AG08395 (cell line): ENCODE results near the gene ZP2.
A peak's percentile ranks its signal among the peaks of the same experiment; 100 is the strongest.
"Not testable (repeated sequence)": the region's sequence is repeated elsewhere in the genome, so short reads cannot be mapped to it uniquely, and the experiment has no call there.

Experiments
- DNase-seq: peaks from one replicate; pipeline ENCODE4 v3.0.0; 2012; ENCODE audit warnings: mixed read lengths, low spot score

Gene ZP2

GRCh38 chr16:21214086-21214485 lies 2.7 kb upstream of the ZP2 start:
- DNase-seq = no peak

- DNase-seq = no peak
These were observed 2.7 kb downstream of the ZP2 start for GRCh38 chr16:21208446-21209230.

- DNase-seq = no peak
These were observed 4.8 kb downstream of the ZP2 start for GRCh38 chr16:21206550-21206949.

GRCh38 chr16:21205303-21205702 lies 6.1 kb downstream of the ZP2 start:
- no peak for DNase-seq

GRCh38 chr16:21203155-21203797 lies 8.1 kb downstream of the ZP2 start:
- no peak for DNase-seq

GRCh38 chr16:21199607-21200218 lies 11.7 kb downstream of the ZP2 start:
- no peak for DNase-seq

GRCh38 chr16:21197621-21198020 lies 13.8 kb downstream of the ZP2 start:
- DNase-seq = no peak

- DNase-seq = no peak
These were observed 14.3 kb downstream of the ZP2 start for GRCh38 chr16:21197112-21197511.

GRCh38 chr16:21195330-21195729 lies 16.0 kb downstream of the ZP2 start:
- not testable (repeated sequence) for DNase-seq

GRCh38 chr16:21194771-21195301 lies 16.5 kb downstream of the ZP2 start:
- DNase-seq = peak; percentile 41

GRCh38 chr16:21192991-21193390 lies 18.4 kb downstream of the ZP2 start:
- no peak for DNase-seq

- DNase-seq = peak; percentile 32
These were observed 20.8 kb downstream of the ZP2 start for GRCh38 chr16:21190599-21190998.

- DNase-seq = no peak
These were observed 21.4 kb downstream of the ZP2 start for GRCh38 chr16:21190013-21190412.

- DNase-seq = no peak
These were observed 22.1 kb downstream of the ZP2 start for GRCh38 chr16:21189311-21189710.

- no peak for DNase-seq
These were observed 25.1 kb downstream of the ZP2 start for GRCh38 chr16:21186326-21186691.

- DNase-seq = no peak
These were observed 25.6 kb downstream of the ZP2 start for GRCh38 chr16:21185659-21186325.

- no peak for DNase-seq
These were observed 26.5 kb downstream of the ZP2 start for GRCh38 chr16:21184834-21185233.

GRCh38 chr16:21183995-21184394 lies 27.4 kb downstream of the ZP2 start:
- DNase-seq = no peak

GRCh38 chr16:21179983-21180365 lies 31.4 kb downstream of the ZP2 start:
- DNase-seq = no peak

GRCh38 chr16:21179126-21179982 lies 32.0 kb downstream of the ZP2 start:
- no peak for DNase-seq

- no peak for DNase-seq
These were observed 36.0 kb downstream of the ZP2 start for GRCh38 chr16:21175397-21175796.

GRCh38 chr16:21172650-21173049 lies 38.7 kb downstream of the ZP2 start:
- no peak for DNase-seq
